ENCODE data around the gene TPK1. TPM values are rescaled to one million over a fixed set of nuclear protein-coding genes. Genes with fewer than 3 reads are reported as not detected.

The TPK1 gene
- total RNA-seq, 1 donor from 2014 or later: 20.0 TPM

DNA sequence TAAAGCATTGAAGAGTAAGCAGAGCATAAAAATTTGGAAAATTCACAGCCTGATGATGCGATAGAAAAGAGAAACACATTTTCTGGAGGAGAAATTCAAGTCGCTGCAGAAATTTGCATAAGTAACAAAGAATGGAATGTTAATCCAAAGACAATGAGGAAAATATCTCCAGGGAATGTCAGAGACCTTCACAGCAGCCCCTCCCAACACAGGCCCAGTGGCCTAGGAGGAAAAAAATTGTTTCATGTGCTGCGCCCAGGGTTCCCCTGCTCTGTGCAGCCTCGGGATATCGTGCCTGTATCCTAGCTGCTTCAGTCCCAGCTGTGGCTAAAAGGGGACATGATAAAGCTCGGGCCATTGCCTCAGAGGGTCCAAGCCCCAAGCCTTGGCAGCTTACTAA, 206.8 kb downstream of the TPK1 start:
- no peak for ATAC-seq (ENCODE audit: low read depth)
- Mint-ChIP-seq H3K4me3 (no peak overlapping the region), H3K36me3 (ENCODE audit: low read depth) (peaks cover 23% of the 10 kb centered on the region), H3K9me3 (peaks cover 10% of the 10 kb centered on the region), H3K27me3 (no peaks in the 10 kb centered on the region), H3K27ac (no peak overlapping the region), H3K4me1 (peaks cover 11% of the 10 kb centered on the region)
- TF ChIP-seq, protein P1, sequence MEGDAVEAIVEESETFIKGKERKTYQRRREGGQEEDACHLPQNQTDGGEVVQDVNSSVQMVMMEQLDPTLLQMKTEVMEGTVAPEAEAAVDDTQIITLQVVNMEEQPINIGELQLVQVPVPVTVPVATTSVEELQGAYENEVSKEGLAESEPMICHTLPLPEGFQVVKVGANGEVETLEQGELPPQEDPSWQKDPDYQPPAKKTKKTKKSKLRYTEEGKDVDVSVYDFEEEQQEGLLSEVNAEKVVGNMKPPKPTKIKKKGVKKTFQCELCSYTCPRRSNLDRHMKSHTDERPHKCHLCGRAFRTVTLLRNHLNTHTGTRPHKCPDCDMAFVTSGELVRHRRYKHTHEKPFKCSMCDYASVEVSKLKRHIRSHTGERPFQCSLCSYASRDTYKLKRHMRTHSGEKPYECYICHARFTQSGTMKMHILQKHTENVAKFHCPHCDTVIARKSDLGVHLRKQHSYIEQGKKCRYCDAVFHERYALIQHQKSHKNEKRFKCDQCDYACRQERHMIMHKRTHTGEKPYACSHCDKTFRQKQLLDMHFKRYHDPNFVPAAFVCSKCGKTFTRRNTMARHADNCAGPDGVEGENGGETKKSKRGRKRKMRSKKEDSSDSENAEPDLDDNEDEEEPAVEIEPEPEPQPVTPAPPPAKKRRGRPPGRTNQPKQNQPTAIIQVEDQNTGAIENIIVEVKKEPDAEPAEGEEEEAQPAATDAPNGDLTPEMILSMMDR (IDR thresholded peaks at IDR 0.05): no peak
- CTCF ChIA-PET: no interaction called here
- POLR2A ChIA-PET: no interaction called here
- intact Hi-C loops (cut with micrococcal nuclease): no loop called here
- no peak for DNase-seq

DNA sequence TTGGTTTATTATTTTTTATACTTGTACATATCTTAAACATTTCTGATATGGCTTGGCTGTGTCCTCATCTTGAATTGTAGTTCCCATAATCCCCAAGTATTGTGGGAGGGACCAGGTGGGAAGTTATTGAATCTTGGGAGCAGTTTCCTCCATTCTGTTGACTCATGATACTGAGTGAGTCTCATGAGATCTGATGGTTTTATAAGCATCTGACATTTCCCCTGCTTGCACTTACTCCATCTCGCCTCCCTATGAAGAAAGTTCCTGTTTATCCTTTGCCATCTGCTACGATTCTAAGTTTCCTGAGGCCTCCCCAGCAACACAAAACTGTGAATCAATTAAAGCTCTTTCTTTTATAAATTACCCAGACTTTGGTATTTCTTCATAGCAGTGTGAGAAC, 207.7 kb downstream of the TPK1 start:
- ChIA-PET CTCF (no interaction called here), POLR2A (no interaction called here)
- Mint-ChIP-seq H3K9me3 (peaks cover 10% of the 10 kb centered on the region), H3K4me1 (peaks cover 11% of the 10 kb centered on the region), H3K27me3 (no peaks in the 10 kb centered on the region), H3K36me3 (ENCODE audit: low read depth) (peaks cover 25% of the 10 kb centered on the region), H3K4me3 (no peak overlapping the region), H3K27ac (no peak overlapping the region)
- ATAC-seq (ENCODE audit: low read depth) (no peak), DNase-seq (no peak)
- intact Hi-C loops (cut with micrococcal nuclease): no loop called here
- TF ChIP-seq, protein P1 (IDR thresholded peaks at IDR 0.05): no peak

DNA sequence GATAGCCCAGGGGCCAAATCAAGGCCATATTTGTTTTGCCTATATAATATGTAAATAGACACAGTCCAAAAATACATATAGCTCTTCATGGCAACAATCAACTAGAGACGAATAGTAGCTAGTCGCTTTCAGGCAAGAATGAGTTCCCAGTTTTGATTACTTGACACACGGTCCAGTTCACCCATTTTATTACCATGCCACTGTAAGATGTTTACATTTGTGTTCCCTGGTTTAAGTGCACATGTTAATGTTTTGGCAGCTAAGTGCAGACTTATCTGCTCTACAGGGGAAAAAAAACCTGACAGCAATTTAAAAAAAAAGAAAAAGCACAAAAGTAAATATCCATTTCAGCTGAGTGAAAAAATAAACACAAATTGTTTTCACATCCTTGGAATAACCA, 213.1 kb downstream of the TPK1 start:
- intact Hi-C loops (cut with micrococcal nuclease): no loop called here
- Mint-ChIP-seq H3K27ac (no peak overlapping the region), H3K27me3 (no peaks in the 10 kb centered on the region), H3K36me3 (ENCODE audit: low read depth) (peaks cover 60% of the 10 kb centered on the region), H3K9me3 (peaks cover 7% of the 10 kb centered on the region), H3K4me1 (peaks cover 11% of the 10 kb centered on the region), H3K4me3 (no peak overlapping the region)
- no peak for ATAC-seq (ENCODE audit: low read depth)
- TF ChIP-seq, protein P1 (IDR thresholded peaks at IDR 0.05): no peak
- POLR2A ChIA-PET: no interaction called here
- no peak for DNase-seq
- CTCF ChIA-PET: no interaction called here

DNA sequence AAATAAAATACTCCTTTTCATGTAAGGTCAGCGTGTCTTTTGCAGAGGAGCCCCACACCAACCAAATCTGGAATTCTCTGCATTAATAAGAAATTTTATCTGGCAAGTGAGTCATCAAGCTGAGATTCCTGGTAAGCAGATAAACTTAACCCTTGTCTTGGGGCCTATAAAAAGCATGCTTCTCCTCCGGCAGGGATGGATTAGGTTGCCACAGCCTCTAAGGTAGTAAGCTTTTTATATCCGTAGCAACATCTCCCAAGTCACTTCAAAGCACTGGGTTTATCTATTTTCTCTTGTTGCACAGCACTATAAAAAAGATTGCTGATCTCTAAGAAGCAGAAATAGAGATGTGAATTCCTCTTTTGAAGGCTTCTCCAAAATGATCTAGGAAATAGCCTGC, 229.6 kb downstream of the TPK1 start:
- peaks cover 19% of the 10 kb centered on the region for H3K36me3 Mint-ChIP-seq (ENCODE audit: low read depth)
- no peak for DNase-seq
- POLR2A ChIA-PET: no interaction called here

DNA sequence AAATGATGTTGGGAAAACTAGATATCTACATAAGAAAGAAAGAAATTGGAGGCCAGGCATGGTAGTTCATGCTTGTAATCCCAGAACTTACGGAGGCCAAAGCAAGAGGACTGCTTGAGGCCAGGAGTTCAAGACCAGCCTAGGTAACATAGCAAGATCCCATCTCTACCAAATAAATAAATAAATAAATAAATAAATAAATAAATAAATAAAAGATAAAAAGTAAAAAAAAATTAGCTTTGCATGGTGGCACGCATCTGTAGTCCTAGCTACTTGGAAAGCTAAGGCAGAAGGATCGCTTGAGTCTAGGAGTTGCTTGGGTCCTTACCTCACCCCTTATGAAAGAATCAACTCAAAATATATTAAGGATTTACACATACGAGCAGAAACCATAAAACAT, 238.9 kb downstream of the TPK1 start:
- TF ChIP-seq, protein P1 (IDR thresholded peaks at IDR 0.05): no peak
- POLR2A ChIA-PET: no interaction called here
- intact Hi-C loops (cut with micrococcal nuclease): no loop called here
- H3K27ac Mint-ChIP-seq: no peak overlapping the region
- H3K27me3 Mint-ChIP-seq: no peaks in the 10 kb centered on the region
- DNase-seq: no peak
- ATAC-seq (ENCODE audit: low read depth): no peak
- H3K9me3 Mint-ChIP-seq: peaks cover 24% of the 10 kb centered on the region
- CTCF ChIA-PET: no interaction called here
- no peaks in the 10 kb centered on the region for H3K4me1 Mint-ChIP-seq
- no peak overlapping the region for H3K4me3 Mint-ChIP-seq
- peaks cover 40% of the 10 kb centered on the region for H3K36me3 Mint-ChIP-seq (ENCODE audit: low read depth)

More for the DNA sequence above, 229.6 kb downstream of the TPK1 start:
- ATAC-seq (ENCODE audit: low read depth): no peak
- H3K4me3 Mint-ChIP-seq: no peak overlapping the region
- H3K27ac Mint-ChIP-seq: no peak overlapping the region
- H3K9me3 Mint-ChIP-seq: no peaks in the 10 kb centered on the region
- CTCF ChIA-PET: no interaction called here
- no peaks in the 10 kb centered on the region for H3K27me3 Mint-ChIP-seq
- intact Hi-C loops (cut with micrococcal nuclease): no loop called here
- no peaks in the 10 kb centered on the region for H3K4me1 Mint-ChIP-seq
- TF ChIP-seq, protein P1 (IDR thresholded peaks at IDR 0.05): no peak
